ENCODE data around the gene SPATA21. TPM values are rescaled to one million over a fixed set of nuclear protein-coding genes. Genes with fewer than 3 reads are reported as not detected.

Gene SPATA21
- polyA plus RNA-seq, 3 donors: not detected

GRCh38 chr1:16440131-16440469 lies 2.9 kb upstream of the SPATA21 start:
- WGBS (ENCODE audit: insufficient coverage): 32% methylated on average over 4 of the region's 7 CpGs
- peak overlapping the region; percentile 92 to 97 (median 94) for H3K27ac Mint-ChIP-seq
- H3K9ac ChIP-seq (ENCODE audit: insufficient read depth, low read length, poor library complexity, severe bottlenecking): peak overlapping the region; percentile 96
- H3K79me2 ChIP-seq (ENCODE audit: insufficient read depth, low read length): peaks cover 37% of the 10 kb centered on the region
- H3K36me3 Mint-ChIP-seq: peaks cover 12 to 21% of the 10 kb centered on the region in 2 donors
- peaks cover 57% of the 10 kb centered on the region for H3K4me1 Mint-ChIP-seq
- intact Hi-C loops (cut with micrococcal nuclease): loop anchor here in 1 of 2 donors (5.0 kb wide), 1 partner anchor 73 kb away; the partner anchor contains the start of gene SZRD1
- peak overlapping the region; percentile 87 for H2AFZ ChIP-seq (ENCODE audit: insufficient read depth, low read depth, low read length, poor library complexity, severe bottlenecking)
- H3K9me3 ChIP-seq (replicated peaks in 1 of 2; ENCODE audit: control insufficient read depth in 1 of 2, insufficient read depth in 1 of 2, low read length in 2 of 2): no peaks in the 10 kb centered on the region
- peaks cover 54 to 56% of the 10 kb centered on the region in 2 donors for H3K4me1 ChIP-seq (ENCODE audit: control insufficient read depth in 1 of 2, insufficient read depth in 2 of 2, low read length in 2 of 2)
- H3K27me3 Mint-ChIP-seq (ENCODE audit: low read depth in 3 of 3): peaks cover 0 to 2% (median 1%) of the 10 kb centered on the region in 3 donors
- H4K20me1 ChIP-seq (ENCODE audit: insufficient read depth, low read length): peaks cover 33% of the 10 kb centered on the region
- H3K4me3 Mint-ChIP-seq: peak overlapping the region; percentile 92 to 96
- peaks cover 4 to 8% of the 10 kb centered on the region in 2 donors for H3K36me3 ChIP-seq (replicated peaks in 1 of 2; ENCODE audit: control insufficient read depth in 1 of 2, insufficient read depth in 2 of 2, low read length in 2 of 2)
- DNase-seq: no peak
- no peak for TF ChIP-seq CTCF (IDR thresholded peaks at IDR 0.05)
- H3K9me3 Mint-ChIP-seq: peaks cover 0 to 3% (median 0%) of the 10 kb centered on the region in 7 donors
- H3K27ac ChIP-seq (ENCODE audit: low read depth in 1 of 2, low read length in 2 of 2): peak overlapping the region in 1 of 2 donors; percentile 99
- no peaks in the 10 kb centered on the region for H3K27me3 ChIP-seq (ENCODE audit: control insufficient read depth in 2 of 2, insufficient read depth in 2 of 2, low read length in 2 of 2)
- peak overlapping the region; percentile 92 for H3K4me2 ChIP-seq (replicated peaks; ENCODE audit: extremely low read depth, low read length, poor library complexity, severe bottlenecking)
- H3K4me3 ChIP-seq (replicated peaks in 1 of 3; ENCODE audit: low read depth in 2 of 3, low read length in 3 of 3): peak overlapping the region in 2 of 3 experiments; percentile 100

- Mint-ChIP-seq H3K27ac (peak overlapping the region in 1 of 7 donors; percentile 97), H3K27me3 (ENCODE audit: low read depth in 3 of 3) (peaks cover 0 to 2% (median 1%) of the 10 kb centered on the region in 3 donors), H3K4me1 (peaks cover 48% of the 10 kb centered on the region), H3K36me3 (peaks cover 5 to 9% of the 10 kb centered on the region in 2 donors), H3K4me3 (no peak overlapping the region), H3K9me3 (peaks cover 0 to 5% (median 0%) of the 10 kb centered on the region in 7 donors)
- H3K9ac ChIP-seq (ENCODE audit: insufficient read depth, low read length, poor library complexity, severe bottlenecking): no peak overlapping the region
- DNase-seq: peak in 1 of 3 donors; percentile 56
- H3K36me3 ChIP-seq (replicated peaks in 1 of 2; ENCODE audit: control insufficient read depth in 1 of 2, insufficient read depth in 2 of 2, low read length in 2 of 2): peaks cover 0 to 3% of the 10 kb centered on the region in 2 donors
- no peaks in the 10 kb centered on the region for H3K27me3 ChIP-seq (ENCODE audit: control insufficient read depth in 2 of 2, insufficient read depth in 2 of 2, low read length in 2 of 2)
- H3K4me2 ChIP-seq (replicated peaks; ENCODE audit: extremely low read depth, low read length, poor library complexity, severe bottlenecking): no peak overlapping the region
- no peaks in the 10 kb centered on the region for H3K9me3 ChIP-seq (replicated peaks in 1 of 2; ENCODE audit: control insufficient read depth in 1 of 2, insufficient read depth in 1 of 2, low read length in 2 of 2)
- WGBS (ENCODE audit: insufficient coverage): no CpG with 5 or more reads among the region's 2 CpGs
- no peak overlapping the region for H3K4me3 ChIP-seq (replicated peaks in 1 of 3; ENCODE audit: low read depth in 2 of 3, low read length in 3 of 3)
- intact Hi-C loops (cut with micrococcal nuclease): no loop called here
- no peak overlapping the region for H2AFZ ChIP-seq (ENCODE audit: insufficient read depth, low read depth, low read length, poor library complexity, severe bottlenecking)
- peaks cover 42 to 44% of the 10 kb centered on the region in 2 donors for H3K4me1 ChIP-seq (ENCODE audit: control insufficient read depth in 1 of 2, insufficient read depth in 2 of 2, low read length in 2 of 2)
- H4K20me1 ChIP-seq (ENCODE audit: insufficient read depth, low read length): peaks cover 21% of the 10 kb centered on the region
- peaks cover 34% of the 10 kb centered on the region for H3K79me2 ChIP-seq (ENCODE audit: insufficient read depth, low read length)
- TF ChIP-seq CTCF (IDR thresholded peaks at IDR 0.05): no peak
- H3K27ac ChIP-seq (ENCODE audit: low read depth in 1 of 2, low read length in 2 of 2): no peak overlapping the region
These were observed 1.7 kb upstream of the SPATA21 start for GRCh38 chr1:16438924-16439323.

All from CD14-positive monocyte (primary cell).